GM18511 (cell line): ENCODE data around the gene PRTN3.
"Not testable (repeated sequence)": the region's sequence is repeated elsewhere in the genome, so short reads cannot be mapped to it uniquely, and the experiment has no call there.

ENCODE experiments used
- ATAC-seq: cut with Tn5 transposase; IDR thresholded peaks from one replicate; pipeline ENCODE4 v1.9.1; 2021; ENCODE audit warnings: mild to moderate bottlenecking, moderate library complexity; ENCODE audit not compliant: unreplicated experiment

Gene PRTN3

DNA sequence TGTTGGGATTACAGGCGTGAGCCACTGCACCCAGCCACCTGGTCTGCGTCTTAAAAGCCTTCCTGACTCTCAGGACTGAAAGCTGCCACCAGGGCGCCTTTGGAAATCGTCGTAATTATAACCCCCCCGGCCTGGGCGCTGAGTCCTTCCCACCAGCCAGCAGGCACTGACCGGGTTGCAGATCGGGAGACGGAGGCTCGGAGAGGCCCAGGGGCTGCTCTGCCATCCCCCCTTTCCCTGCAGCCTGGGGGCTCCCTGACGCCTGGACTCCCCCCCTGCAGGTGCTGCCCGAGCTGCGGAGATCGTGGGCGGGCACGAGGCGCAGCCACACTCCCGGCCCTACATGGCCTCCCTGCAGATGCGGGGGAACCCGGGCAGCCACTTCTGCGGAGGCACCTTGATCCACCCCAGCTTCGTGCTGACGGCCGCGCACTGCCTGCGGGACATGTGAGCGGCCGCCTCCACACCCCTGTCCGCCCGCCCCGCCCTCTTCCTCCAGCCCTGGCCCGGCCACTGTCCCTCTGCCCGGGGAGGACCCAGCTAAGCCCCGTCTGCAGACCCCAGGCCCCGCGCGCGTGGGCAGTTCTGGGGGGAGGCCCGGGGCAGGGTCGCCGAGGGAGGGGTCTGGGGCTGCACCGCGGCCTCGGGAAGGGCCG lies 2.5 kb downstream of the PRTN3 start:
- no peak for ATAC-seq

DNA sequence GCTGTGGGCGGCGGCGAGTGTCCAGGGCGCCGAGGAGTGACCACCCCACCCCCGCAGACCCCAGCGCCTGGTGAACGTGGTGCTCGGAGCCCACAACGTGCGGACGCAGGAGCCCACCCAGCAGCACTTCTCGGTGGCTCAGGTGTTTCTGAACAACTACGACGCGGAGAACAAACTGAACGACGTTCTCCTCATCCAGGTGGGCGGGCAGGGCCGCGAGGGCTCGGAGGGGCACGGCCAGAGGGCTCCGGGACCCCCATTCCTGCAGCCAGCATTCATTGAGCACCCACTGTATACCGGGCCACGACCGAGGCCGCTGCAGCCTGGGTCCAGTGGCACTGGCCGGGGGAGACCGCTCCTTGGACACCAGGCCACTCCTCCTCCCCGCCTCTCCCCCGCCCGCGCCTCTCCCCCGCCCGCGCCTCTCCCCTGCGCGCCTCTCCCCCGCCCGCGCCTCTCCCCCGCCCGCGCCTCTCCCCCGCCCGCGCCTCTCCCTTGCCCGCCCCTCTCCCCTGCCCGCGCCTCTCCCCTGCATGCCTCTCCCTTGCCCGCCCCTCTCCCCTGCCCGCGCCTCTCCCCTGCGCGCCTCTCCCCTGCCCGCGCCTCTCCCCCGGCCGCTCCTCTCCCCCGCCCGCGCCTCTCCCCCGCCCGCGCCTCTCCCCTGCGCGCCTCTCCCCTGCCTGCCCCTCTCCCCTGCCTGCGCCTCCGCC lies 3.2 kb downstream of the PRTN3 start:
- no peak for ATAC-seq

DNA sequence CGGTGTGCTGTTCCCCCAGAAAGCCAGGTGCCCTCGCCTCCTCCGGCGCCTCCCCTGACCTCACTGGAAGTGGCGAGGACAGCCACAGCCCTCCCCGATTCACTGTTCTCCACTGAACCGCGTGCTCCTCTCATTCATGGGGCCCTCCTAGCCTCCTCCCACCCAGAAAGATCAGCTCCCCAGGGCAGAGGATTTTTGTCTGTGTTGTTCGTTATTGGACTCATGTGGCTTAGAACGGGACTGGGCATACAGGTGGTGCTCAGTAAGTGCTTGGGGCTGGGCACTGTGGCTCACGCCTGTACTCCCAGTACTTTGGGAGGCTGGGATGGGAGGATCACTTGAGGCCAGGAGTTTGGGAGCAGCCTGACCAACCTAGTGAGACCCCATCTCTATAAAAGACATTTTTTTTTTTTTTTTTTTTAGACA lies 3.8 kb downstream of the PRTN3 start:
- ATAC-seq: no peak

DNA sequence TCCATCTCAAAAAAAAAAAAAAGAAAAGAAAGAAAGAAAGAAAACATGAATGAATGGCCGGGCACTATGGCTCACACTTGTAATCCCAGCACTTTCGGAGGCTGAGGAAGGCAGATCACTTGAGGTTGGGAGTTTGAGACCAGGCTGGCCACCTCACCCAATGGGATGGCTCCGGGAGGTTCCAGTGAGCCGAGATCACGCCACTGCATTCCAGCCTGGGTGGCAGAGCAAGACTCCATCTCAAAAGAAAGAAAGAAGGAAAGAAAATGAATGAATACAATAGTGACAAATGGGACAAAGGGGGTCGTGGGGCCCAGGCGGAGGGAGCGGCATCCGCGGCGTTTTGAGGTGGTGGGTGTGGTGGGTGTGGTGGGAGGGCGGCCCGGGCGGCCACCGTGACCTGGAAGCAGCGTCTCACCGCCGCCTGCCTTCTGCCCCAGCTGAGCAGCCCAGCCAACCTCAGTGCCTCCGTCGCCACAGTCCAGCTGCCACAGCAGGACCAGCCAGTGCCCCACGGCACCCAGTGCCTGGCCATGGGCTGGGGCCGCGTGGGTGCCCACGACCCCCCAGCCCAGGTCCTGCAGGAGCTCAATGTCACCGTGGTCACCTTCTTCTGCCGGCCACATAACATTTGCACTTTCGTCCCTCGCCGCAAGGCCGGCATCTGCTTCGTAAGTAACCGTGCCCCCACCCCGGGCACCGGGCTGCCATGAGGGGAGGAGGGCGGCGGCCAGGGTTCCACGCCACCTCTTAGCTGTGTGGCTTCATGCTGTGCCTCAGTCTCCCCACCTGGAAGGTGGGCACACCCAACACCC lies 5.1 kb downstream of the PRTN3 start:
- ATAC-seq: no peak

DNA sequence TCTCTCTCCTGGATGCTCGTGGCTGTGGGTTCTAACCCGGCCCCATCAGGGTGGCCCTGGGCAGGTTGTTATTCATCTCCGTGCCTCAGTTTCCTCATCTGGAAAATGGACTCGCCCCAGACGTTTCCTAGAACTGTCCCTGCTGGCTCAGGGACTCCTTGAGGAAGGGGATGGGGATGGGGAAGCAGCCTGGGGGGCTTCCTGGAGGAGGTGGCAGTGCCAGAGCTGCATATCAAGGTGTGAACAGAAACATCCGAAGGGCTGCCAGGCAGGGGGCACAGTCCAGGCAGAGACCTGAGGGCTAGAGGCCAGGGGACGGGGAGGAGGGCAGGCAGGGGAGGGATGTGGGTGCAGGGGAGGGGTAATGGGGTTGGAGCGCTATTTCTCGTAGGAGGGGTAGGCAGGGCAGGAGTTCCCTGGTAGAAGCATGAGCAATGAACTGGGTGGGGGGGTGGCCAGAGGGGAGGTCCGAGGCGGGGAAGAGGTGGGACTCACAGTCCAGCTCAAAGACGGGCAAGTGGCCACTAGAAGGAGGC lies 7.7 kb downstream of the PRTN3 start:
- ATAC-seq: no peak

DNA sequence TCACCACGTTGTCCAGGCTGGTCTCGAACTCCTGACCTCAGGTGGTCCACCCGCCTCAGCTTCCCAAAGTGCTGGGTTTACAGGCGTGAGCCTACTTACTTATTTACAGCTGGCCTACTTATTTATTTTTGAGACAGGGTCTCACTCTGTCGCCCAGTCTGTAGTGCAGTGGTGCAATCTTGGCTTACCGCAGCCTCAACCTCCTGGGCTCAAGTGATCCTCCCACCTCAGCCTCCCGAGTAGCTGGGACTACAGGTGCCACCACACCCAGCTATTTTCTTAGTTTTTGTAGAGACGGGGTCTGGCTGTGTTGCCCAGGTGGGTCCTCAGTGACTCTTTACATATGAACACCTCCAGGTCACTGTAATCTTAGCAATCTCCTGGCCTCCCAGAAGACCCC lies 8.4 kb downstream of the PRTN3 start:
- ATAC-seq: not testable (repeated sequence)

DNA sequence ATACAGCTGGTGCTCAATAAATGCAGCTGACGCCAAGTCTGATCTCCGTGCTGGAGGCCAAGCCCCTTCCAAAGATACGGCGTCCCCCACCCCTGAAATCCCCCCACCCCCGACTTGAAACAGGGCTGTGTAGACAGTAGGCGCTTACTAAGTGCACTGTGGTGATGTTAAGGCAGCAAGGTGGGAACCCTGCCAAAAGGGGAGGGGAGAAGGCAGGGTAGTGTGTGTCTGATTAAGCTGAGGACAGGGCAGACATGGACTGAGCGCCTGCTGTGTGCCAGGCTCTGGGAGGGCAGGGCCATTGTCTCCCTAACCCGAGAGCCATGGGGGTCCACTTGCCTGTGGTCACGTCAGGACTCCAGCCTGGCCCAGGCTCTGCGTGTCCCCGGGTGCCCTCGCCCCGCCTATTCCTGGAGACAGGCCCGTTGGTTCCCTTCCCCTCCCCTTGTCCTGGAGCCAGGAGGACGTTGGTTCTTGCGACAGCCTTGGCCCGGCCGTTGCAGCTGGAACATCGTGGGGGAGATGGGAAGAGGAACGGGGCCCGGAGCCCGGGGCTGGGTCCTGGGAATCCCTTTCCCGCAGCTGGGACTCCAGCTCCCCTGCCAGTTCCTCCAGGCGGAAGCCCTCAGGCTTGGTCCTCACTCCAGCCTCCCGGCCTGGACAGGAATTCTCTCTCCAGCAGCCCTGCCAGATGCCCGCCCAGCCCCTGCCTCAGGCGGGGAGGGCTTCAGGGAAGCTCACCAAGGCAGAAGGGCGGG lies 9.6 kb downstream of the PRTN3 start:
- ATAC-seq: no peak

DNA sequence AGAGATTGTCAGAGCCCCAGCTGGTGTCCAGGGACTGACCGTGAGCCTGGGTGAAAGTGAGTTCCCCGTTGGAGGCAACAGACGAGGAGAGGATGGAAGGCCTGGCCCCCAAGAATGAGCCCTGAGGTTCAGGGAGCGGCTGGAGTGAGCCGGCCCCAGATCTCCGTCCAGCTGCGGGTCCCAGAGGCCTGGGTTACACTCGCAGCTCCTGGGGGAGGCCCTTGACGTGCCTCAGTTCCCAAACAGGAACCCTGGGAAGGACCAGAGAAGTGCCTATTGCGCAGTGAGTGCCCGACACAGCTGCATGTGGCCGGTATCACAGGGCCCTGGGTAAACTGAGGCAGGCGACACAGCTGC lies 10.2 kb downstream of the PRTN3 start:
- no peak for ATAC-seq

DNA sequence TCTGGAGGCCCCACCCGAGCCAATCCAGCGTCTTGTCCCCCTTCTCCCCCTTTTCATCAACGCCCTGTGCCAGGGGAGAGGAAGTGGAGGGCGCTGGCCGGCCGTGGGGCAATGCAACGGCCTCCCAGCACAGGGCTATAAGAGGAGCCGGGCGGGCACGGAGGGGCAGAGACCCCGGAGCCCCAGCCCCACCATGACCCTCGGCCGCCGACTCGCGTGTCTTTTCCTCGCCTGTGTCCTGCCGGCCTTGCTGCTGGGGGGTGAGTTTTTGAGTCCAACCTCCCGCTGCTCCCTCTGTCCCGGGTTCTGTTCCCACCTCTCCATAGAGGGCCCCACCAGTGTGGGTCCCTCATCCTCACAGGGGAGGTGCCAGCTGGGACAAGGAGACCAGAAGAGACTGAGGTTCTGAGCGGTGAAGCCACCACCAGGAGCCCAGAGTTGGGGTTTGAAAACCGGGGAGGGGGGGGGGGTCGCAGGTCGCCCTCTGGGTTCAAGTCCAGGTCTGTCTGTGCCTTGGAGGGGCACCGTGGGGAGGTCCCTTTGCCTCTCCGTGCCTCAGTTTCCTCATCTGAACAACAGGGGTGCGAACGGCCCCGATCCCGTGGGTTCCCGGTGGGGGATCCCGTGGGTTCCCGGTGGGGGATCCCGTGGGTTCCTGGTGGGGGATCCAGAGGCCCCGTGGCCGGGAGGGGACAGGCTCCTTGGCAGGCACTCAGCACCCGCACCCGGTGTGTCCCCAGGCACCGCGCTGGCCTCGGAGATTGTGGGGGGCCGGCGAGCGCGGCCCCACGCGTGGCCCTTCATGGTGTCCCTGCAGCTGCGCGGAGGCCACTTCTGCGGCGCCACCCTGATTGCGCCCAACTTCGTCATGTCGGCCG lies 11.6 kb downstream of the PRTN3 start, which contains the start of gene ELANE:
ELANE (plus strand) TSS at position 168 of the 878 bp plus-strand sequence; CDS start at position 194, 26 bp downstream.
- no peak for ATAC-seq

DNA sequence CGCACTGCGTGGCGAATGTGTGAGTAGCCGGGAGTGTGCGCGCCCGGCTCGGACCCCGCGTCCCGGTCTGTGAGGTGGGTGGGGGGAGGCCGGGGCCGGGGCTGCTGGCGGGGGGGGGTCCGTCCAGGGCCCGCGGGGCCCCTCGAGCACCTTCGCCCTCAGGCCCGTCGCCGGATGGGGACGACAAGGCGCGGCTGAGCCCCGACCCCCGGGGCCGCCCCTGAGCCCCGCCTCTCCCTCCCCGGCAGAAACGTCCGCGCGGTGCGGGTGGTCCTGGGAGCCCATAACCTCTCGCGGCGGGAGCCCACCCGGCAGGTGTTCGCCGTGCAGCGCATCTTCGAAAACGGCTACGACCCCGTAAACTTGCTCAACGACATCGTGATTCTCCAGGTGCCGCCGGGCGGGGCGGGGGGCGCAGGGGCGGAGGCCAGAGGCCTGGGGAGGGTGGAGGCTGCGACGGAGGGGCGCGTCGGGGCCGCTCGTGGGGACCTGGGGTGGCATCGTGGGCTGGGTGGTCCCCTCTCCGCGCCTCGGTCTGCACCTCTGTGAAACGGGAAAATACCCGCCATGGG lies 12.3 kb downstream of the PRTN3 start:
- ATAC-seq: no peak

DNA sequence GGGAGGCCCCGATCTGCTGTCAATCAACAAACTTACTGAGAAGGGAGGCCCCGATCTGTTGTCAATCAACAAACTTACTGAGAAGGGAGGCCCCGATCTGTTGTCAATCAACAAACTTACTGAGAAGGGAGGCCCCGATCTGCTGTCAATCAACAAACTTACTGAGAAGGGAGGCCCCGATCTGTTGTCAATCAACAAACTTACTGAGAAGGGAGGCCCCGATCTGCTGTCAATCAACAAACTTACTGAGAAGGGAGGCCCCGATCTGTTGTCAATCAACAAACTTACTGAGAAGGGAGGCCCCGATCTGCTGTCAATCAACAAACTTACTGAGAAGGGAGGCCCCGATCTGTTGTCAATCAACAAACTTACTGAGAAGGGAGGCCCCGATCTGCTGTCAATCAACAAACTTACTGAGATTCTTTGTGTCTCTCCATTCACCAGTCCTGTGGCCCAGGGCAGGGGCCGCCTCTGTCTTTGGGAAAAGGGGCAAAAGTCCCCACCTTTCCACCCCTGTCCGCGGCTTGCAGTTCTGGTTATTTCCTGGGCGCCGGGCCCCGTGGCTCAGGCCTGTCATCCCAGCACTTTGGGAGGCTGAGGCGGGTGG lies 12.9 kb downstream of the PRTN3 start:
- not testable (repeated sequence) for ATAC-seq

DNA sequence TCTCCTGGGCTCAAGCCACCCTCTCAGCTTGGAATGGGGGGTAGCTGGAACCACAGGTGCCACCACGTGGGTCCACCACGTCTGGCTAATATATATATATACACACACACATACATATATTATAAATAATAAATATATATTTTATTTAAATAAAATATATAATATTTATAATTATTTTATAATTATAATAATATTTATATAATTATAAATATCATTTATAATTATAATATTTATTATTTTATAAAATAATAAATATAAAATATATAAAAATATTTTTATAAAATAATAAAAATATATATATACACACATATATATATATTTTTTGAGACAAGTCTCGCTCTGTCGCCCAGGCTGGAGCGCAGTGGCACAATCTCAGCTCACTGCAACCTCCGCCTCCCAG lies 13.8 kb downstream of the PRTN3 start:
- no peak for ATAC-seq

DNA sequence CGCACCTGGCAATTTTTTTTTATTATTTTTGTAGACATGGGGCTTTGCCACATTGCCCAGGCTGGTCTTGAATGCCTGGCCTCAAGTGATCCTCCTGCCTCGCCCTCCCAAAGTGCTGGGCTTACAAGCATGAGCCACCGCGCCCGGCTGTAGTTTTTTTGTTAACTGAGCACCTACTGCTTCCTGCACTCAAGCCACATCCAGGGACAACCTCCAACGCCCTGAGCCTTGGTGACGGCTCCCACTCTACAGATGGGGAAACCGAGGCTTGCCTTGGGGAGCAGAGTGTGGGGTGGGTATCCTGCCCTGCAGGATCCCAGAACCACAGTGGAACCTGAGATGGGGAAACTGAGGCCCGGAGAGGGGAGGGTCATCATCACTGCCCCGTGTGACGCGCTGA lies 14.3 kb downstream of the PRTN3 start:
- ATAC-seq: no peak

DNA sequence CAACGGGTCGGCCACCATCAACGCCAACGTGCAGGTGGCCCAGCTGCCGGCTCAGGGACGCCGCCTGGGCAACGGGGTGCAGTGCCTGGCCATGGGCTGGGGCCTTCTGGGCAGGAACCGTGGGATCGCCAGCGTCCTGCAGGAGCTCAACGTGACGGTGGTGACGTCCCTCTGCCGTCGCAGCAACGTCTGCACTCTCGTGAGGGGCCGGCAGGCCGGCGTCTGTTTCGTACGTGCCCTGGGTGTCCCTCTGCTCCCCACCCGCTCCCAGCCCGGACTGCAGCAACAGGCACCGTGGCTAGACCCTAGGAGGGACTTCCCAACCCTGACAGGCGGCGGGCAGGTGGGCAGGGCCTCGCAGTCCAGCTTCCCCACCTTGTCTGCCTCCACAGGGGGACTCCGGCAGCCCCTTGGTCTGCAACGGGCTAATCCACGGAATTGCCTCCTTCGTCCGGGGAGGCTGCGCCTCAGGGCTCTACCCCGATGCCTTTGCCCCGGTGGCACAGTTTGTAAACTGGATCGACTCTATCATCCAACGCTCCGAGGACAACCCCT lies 14.8 kb downstream of the PRTN3 start:
- ATAC-seq: no peak

DNA sequence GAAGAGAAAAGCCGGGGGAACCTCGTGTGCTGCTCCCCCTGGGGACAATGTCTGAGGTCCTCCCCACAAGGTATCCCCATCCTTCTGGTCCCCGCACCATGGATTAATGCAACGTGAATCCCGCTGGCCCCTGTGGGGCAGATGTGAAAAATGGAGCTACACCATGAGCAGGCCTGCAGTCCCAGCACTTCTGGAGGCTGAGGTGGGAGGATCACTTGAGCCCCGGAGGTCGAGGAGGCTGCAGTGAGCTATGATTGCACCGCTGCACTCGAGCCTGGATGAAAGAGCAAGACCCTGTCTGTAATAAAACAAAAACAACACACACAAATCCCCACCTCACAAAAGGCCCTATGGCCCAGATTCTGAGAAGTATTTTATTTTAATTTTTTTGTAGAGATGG lies 17.5 kb downstream of the PRTN3 start:
- no peak for ATAC-seq

DNA sequence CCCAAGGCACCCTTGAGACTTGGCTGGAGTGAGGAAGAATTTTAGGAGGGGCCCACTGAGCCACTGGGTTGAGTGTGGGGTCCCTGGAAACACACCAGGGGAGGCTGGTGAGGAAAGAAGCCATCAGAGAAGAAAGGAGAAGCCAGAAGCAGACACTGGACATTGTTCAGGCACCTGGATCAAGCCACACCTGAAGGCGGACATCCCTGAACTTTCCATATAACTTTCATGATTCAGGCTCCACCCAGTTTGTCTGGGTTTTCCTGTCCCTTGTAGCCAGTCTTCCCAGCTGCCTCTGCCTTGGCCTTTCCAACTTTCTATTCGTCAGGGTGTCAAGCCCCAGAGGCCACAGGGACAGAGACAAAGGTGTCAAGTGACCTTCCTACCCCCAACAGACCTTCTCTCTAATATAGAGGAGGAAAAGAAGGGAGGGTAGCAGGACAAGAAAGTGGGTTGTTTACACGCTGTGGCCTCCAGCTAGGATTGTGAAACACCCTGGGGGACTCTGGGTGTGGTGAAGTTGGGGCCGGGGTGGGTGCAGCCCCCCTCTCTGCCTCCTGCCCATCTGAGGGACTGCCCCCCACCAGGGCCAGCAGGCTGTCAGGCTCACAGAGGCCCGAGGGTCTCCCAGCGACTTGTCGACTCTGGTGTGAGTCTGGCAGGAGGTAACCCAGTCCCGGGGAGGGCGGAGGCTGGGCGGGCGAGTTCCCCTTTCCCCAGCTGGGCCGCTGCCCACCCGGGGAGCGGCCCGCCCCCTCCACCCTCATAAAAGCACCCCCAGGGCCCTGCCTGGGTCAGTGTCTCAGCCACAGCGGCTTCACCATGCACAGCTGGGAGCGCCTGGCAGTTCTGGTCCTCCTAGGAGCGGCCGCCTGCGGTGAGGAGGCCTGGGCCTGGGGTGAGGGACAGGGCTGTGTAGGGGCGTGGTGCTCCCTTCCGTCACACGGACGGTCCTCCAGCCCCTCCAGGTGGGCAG lies 18.4 kb downstream of the PRTN3 start, which contains the start of gene CFD:
CFD (plus strand) TSS at position 797 of the 976 bp plus-strand sequence; CDS start at position 823, 26 bp downstream.
- no peak for ATAC-seq

DNA sequence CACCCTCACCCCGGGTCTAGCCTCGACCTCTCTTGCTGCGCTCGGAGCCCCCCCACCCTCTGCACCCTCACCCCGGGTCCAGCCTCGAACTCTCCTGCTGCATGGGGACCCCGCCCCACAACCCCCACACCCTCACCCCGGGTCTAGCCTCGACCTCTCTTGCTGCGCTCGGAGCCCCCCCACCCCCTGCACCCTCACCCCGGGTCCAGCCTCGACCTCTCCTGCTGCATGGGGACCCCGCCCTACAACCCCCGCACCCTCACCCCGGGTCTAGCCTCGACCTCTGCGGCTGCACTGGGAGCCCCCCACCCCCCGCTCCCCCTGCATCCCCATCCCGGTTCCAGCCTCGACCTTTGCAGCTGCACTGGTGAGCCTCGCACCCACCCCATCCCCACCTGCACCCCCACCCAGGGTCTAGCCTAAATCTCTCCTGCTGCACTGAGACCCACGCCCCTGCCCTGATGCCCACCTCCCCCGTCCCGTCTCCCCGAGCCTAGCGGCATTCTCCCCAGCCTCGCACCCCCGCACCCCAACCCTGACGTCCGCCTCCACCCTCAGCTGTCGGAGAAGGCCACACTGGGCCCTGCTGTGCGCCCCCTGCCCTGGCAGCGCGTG lies 20.4 kb downstream of the PRTN3 start:
- no peak for ATAC-seq
